ENCODE data around the gene TLDC2.

The TLDC2 gene

DNA sequence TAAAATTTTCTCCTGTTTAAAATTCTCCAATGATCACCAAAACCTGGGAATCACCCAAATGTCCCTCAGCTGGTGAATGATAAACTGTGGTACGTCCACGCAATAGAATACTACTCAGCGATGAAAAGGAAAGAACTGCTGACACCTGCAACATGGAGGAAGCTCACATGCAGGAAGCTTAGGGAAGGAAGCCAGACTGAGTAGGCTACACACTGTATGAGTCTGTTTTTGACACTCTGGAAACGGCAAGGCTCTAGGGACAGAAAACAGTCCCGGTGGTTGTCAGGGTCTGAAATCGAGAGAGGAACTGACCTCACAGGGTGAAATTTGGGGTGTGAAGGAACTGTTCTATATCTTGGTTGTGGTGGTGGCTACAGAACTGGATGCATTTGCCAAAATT, 25.2 kb upstream of the TLDC2 start:
- DNase-seq = no peak

DNA sequence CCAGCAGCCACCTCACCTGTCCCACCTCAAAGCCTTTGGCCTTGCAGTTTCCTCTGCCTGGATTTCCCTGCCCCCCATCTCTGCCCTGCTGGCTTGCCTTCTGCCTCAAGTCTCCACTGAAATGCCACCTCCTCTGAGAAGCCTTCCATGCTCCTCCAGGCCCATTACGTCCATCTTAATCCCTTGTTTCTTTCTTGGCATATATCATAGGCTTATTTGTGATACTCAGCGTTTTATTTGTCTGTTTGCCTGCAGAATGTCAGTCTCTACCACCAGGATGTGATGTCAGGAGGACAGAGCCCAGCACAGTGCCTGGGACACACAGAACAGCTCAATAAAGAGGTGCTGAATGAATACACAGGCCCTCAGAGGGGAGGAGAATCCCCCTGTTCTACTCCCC, 24.4 kb upstream of the TLDC2 start:
- DNase-seq = no peak

DNA sequence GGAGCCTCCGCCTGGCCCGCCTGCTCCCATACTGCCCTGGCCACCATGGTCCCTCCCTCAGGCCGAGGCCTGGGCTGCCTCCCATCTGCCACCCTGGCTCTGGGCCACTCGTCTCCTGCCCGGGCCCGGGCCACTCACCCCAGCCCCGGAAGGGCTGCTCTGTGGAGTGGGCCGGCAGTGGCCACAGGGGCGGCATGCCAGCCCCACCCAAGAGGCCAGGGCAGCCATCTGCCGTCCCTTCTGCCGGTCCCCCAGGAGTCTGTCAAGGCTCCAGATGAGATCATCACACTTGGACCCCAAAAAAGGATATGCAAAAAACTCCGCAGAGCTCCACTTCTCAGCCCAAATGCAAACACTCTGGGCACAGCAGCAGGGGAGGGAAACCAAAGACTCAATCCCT, 23.8 kb upstream of the TLDC2 start:
- DNase-seq = no peak

DNA sequence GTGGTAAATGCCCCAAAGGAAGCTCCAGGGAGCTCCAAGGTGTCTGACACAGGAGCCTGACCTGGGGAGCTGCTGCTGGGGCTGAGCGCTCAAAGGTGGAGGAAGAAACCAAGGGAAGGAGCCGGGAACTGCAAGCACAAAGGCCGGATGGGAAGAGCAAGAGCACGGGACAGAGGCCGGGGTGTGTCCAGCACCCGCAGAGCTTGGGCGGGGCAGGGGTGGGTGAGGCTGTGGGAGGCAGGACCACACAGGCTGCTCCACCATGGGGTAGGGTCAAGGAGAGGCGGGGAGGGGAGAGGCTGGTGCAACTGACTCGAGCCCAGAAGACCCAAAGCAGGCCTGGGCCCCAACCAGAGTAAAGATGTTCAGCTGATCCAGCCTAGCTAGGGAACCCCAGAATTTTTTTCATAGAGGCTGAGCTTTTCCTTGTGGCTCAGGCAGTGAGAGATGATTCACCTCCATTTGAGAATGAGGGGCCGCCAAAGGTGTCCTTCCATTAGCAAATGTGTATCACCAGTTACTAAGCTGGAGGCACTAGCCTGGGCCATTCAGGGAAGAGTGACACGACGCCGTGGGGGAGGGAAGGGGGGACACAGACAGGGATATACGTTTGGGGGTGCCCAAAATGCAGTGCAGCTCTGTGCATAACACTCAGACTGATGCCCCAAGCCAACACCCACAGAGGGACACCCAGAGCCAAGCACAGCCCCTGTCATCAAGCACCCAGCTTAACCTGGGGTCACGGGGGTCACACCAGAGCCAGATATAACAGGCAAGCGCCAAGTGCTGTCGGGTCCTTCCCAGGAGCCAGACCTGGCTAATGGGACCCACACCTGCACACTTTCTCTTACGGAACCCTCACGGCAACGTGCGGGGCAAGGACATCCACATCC, 21.3 kb upstream of the TLDC2 start:
- DNase-seq = no peak

DNA sequence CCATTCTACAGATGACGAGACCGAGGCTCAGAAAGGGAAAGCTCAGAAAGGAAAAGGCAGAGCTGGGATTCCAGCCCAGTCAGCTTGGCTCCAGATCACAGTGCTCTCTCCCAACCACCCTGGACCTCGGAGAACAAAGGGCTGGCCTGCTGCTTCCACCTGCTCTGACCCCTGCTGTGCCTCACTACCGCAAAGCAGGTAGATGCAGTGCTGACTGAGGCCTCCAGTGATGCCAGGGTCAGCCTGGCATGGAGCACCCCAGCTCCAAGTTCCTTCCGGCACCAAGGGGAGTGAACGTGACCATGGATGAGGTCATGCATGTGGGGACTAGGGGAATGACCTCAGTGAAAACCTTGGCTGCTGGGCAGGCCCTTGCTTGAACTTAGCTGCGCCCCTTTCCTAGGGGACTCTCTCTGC, 20.7 kb upstream of the TLDC2 start:
- no peak for DNase-seq

DNA sequence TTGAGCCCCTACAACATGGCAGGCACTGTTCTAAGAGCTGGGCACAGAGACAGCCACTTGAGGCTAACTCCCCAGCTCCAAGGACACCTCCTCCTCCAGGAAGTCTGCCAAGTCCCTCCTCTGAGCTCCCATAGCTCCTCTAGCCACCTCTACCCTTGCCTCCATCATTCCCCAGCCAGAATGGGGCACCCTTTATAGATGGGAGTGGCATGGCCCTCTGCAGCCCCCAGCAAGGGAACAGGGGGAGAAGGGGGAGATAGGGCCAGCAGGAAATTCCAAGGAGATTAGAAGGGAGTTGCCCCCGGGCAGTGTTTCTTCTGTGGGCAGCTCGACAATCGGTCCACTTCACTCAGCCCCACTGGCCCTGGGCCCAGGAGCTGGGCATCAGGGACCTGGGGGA, 19.7 kb upstream of the TLDC2 start:
- DNase-seq = no peak

DNA sequence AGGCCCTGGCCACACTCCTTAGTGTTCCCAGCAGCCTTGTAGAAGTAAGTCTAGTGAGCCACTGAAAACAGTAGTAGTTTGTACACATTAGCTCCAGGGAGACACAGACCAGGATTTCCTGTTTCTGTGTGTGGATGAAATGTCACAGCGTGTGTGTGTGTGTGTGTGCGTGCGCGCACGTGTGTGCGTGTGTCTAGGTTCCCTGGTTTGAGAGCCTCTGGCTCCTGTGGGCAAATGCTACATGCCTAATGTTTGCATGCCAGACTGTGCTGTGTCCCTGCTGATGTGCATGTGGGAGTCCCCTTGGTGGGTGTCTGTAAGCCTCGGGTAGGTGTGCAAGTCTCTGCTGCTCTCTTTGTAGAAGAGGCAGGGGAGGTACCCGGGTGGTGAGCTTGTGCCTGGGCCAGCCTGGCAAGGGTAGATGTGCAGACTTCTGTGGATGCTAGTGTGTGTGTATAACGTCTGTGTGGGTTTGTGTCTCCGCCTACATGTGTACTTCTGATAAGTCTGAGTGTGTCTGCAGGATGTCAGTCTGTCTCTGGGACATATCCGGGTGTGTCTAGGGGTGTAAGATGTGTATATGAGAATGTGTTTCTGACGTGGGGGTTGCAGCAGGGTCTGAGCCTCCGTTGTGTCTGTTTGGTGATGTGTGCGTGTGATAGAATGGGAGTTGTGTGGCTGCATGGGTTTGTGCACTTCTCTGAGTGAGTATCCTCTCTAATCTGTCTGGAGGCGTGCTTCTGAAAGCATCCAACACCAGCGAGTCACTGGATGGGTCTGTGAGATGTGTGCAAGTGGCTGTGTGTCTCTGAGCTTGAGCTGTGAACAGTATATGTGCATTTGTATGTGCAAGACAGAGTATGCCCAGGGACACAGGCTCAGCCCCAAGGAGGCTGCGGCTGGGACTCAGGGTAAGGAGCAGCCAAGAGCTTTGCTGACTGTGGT, 19.0 kb upstream of the TLDC2 start:
- no peak for DNase-seq

DNA sequence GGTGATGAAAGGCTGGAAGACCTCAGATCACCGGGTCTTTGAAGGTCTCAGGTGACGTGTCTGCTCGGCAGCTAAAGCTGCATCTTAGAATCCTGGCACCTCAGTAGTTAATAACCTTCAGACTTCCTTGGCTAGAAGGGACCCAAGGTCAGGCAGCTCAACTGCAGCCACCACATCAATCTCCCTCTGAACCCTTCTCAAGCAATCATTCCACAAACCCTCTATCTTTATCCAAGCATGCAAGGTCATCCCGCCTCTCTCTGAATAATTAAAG, 16.7 kb upstream of the TLDC2 start:
- no peak for DNase-seq

DNA sequence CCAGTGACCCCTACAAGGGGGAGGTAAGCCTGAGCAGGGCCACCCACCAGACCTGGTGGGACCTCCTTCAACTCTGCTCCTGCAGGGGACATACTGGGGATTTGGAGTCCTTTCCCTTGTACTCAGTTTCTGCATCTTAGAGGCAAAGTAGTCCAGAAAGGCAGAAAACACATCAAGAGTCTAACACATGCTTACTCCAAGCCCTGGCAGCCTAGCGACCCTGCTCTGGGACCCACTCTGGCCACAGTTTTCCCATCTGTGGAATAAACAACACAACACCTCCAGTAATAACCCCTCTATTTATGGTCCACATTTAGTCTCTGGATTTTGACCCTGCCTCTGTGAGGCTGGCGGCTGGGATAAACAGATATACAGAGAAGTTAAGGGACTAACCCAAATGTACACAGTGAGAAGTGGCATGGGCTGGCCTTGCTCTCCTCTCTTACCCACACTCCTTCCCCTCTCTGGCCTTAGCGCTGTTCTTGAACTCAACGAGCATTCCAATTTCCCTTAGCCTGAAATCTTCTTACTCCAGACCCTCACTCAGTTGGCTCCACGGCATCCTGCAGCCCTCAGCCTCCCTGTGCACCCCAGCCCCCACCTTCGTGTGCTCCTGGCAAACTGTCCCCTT, 16.1 kb upstream of the TLDC2 start:
- DNase-seq = no peak

DNA sequence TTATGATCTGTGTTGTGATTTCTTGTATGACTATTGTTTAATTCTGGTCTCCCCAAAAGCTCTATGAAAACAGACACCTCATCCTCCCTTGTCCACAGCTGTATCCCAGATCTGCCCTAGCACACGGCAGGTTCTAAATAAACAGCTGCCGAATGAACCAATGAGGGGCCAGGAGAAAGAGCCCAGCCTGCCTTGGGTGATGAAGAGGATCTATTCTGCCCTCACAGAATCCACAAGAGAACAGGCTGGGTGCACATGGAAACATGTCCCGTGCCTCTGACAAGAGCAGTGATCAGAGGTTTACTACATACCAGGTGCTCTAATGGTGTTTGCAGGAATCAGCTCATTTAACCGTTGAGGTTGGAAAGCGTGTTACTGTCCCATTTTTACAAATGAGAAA, 15.6 kb upstream of the TLDC2 start:
- no peak for DNase-seq

DNA sequence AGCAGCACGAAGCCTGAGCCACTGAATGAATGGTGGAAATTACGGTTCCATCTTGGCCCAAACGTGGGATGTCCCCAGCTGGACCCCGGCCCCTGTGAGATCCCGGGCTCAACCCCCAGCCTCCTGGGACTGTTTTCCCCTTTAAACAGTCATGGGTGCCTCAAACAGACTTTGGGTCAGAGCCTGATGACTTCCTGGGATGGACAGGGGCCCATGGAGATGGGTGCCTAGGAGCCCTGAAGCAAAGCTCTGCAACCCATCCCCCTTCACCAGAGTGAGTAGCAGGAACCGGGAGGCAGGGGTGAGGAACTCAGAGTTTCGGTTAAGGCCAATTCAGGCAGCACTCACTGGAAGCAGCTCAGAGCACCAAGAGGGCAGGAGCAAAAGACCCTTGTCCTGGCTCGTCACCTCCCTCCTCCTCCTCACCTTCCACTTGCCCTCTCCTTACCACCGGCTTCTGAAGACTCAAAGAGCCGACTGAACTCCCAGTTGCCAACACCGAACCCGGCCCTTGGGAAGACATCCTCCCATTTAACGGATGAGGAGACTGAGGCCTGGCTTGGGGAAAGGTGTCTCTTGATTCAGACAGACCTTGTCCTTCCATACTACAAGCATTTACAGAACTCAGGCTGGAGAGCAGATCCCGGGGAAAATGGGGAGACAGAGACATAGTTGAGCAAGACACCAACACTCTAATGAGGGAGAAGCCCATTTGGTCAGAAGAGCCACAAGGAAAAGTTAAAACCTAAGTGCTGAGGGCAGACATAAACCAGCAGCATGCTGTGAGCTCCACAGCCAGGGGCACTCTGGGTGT, 14.9 kb upstream of the TLDC2 start:
- DNase-seq = no peak

DNA sequence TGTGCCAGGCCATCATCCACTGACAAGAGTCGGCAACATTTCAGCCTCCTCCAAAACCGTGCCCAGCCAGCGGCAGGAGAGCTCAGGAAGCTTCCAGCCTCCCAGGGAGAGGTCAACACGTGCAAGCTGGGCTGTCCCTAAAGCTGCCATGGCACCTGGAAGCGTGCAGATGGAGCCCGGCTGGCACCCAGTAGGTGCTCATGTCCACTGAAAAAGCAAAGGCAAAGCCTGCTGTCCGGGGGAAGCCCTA, 14.4 kb upstream of the TLDC2 start:
- no peak for DNase-seq

DNA sequence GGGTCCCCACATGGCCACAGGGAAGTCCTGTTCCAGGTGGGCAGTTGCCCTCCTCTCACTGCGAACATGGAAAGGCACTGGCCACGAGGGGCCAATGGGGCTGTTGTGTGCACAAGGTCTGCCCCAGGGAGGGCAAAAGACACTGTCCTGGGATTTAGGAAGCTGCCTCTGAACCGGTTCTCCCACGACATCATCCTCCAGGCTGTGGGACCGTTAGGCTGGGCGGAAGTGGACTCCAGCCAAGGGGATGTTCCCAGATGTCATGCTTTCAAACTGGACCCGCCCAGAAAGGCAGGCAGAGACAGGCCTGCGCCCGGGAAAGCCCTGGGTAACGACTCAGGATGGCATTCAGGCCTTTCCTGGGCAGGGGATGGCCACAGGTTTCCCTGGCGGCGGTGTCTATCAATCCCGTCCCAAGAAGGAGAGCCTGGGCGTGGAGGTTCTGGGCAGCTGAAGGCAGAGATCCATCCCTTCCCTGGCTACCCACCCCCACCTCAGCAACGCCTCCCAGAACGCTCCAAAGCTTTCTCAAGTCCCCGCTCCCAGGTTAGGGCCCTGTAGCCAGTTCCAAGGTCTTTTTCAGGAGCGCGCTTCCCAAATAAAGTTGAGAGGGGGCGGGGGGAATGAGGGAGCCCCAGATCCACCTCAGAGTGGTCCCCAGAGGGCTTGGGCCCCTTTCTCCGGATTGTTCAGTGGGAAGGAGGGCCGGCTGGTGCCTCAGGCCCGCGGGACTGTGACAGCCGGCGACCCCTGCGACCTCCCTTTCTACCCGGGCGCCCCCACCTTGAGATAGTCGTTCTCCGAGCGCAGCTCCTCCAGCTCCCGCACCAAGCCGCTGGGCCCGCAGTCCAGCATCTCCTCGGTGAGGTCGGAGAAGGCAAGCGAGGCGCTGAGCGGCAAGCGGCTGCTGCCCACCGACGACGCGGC, 13.8 kb upstream of the TLDC2 start:
- DNase-seq = no peak

DNA sequence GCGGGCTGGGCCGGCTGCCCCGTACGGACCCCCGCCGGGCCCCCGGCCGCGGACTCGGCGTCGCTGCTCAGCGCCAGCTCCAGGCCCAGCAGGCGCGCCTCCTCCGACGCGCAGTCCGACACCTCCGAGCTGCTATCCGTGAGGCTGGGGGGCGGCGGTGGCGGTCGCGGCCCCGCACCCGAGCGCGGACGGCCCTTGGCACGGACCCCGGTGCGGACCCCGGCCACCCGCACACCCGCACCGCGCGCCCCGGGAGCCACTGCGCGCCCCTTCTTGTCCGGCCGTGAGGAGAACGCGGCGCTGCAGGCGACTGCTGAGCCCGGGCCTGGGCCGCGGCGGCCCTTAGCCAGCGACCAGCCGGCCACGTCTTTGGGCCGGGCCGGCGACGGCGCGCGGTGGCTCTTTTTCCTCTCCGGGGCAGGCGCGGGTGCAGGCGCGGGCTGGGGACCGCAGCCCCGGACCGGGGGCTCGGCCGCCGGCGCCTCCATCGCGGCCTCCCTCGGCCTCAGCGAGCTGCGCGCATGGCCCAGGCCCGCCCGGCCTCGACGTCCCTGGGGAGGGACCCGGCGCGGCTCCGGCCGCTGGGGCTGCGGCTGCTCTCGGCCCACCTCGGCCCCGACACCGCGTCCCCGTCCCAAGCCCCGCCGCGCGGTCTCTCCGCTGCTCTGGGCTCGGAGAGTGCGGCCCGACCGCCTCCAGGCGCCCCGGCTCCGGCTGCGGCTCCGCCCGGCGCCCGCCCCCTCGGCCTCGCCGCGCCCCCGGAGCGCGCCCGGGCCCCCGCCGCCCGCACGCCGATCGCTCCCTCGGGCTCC, 12.9 kb upstream of the TLDC2 start:
- no peak for DNase-seq

DNA sequence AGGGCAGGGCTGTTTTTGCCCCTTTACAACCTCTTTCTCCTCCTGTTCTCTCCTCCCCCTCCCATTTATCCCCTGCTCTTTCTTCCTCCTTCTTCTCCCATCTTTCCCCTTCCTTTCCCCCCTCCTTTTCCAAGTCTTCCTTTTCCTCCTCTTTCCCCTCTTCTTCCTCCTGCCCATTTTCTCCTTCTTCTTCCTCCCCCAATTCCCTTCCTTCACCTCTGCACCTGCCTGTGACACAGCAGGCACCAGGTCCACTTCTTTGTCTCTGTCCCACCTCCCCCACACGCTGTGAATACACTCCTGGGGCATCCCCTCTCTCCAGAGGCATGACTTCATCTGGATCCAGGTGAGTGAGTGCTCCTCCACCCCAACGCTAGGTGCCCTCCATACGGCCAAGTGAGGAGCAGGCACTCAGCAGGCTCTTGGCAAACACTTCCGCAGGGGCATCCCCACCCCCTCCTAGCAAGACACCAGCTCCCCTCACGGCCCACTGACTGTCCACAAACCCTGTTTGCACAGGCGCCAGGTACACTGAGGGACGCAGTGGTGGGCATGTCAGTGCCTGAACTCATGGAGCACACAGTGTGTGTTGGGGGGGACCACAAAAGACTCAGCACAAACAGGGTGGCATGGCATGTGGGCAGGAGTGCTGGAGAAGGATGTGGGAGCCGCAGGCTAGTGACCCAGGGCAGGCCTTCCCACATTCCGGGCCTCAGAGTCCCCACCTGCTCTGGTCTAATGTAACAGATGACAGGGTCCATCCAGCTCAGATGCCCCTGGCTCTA, 10.7 kb upstream of the TLDC2 start:
- no peak for DNase-seq

DNA sequence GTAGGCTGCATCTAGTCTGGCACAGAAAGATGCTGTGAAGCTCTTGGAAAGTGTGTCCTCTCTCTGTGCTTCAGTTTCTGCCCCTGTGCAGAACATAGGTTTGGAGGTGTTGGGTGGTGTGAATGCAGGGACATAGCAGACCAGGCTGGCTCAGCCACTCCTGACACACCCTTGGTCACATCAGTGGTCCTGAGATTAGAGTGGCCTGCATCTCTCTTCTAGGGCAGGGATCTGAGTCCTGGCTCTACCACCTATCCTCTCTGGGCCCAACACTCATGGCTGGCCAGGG, 10.1 kb upstream of the TLDC2 start:
- DNase-seq = no peak

DNA sequence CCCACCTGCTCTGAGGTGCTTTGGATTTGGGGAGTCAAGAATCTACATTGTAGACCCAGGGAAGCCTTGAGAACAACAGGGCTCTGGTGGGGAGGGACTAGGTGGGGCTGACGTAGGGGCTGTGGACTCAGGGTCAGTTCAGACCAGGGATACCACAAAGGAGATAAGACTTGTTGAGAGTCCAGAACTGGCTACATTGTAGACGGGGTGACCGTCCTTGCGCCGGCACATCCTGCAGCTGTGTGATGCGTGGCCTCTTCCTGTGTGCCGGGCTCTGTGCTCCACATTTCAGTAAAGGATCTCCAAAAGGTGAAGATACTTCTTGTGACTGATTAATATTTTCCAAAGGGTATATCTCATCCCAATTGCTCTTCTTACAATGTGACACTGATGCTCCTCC, 9.8 kb upstream of the TLDC2 start:
- no peak for DNase-seq

DNA sequence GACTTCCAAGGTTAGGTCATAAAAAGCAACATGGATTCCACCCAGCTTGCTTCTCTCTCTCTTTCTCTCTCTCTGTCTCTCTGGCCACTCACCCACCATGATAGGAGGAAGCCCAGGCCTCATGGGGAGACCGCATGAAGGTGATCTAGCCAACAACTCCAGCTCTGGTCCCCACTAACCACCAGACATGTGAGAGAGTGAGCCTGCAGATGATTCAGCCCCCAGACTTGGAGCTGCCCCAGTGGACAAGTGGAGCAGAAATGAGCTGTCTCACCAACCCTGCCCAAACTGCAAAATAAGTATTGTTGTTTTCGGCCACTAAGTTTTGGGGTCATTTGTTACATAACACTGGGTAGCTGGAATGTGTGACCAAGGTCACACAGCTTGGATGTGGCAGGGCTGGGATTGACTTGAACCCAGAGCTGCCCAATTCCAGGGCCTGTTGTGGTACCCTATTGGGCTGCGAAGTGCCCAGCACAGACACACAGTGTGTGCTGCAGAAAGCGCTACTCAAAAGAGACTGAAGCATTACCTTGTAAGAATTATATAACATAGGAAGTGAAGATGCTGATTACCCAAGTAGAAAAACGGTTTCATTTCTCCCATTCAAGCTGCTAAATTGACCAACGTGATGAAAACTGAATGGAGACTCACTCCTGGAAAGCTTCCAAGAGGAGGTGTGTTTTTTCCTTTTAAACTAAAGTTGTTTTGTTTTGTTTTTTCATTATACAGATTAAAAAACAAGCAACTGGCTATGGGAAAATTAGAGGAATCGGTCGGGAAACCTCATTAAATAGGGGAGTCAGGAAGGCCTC, 9.1 kb upstream of the TLDC2 start:
- no peak for DNase-seq

Measured in stimulated activated naive CD4-positive, alpha-beta T cell treated with Interleukin-2 at 50 U/mL for 16 hours (primary cell).